GM23248 (cell line): ENCODE data around the gene MAST3.

Experiments
- EZH2 ChIP-seq: fragments of 200-600 bp; sonication (generic); IDR thresholded peaks from 2 replicates; pipeline ENCODE4 v1.6.1; 2018; ENCODE audit warnings: antibody characterized with exemption, mild to moderate bottlenecking; ENCODE audit not compliant: insufficient read depth, poor library complexity, severe bottlenecking
- EZH2phosphoT487 ChIP-seq: fragments of 200-600 bp; sonication (generic); IDR thresholded peaks from 2 replicates; pipeline ENCODE4 v1.6.1; 2018; ENCODE audit warnings: antibody characterized with exemption, moderate library complexity, mild to moderate bottlenecking, low read depth; ENCODE audit not compliant: insufficient read depth

DNA sequence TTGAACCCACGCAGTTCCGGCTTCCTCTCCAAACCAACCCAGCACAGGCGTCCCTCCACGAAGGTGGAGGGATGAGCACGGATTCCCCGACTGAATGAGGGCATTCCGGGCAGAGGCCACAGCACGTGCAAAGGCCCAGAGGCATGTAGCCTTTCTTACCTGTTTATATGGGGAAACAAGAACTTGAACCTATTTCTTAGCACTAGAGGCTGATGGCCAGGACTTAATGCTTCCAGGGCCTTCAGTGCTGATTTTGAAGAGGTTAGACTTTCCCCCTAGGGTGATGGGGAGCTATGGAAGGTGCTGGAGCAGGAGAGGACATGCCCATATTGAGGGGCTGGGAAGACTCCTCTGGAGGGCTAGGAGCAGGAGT is 2.0 kb downstream of the MAST3 start:
- TF ChIP-seq EZH2 (no peak), EZH2phosphoT487 (no peak)
